Measurements from ENCODE around the gene RABEP1.
"Not testable (repeated sequence)": the region's sequence is repeated elsewhere in the genome, so short reads cannot be mapped to it uniquely, and the experiment has no call there.

Gene RABEP1

GRCh38 chr17:5281814-5282641 lies at the start of gene RABEP1:
RABEP1 (plus strand) TSS chr17:5282284; CDS start chr17:5282487, 203 bp downstream.
- DNase-seq (ENCODE audit: low read depth): peak; percentile 89

GRCh38 chr17:5233492-5233891 lies 48.6 kb upstream of the RABEP1 start:
- DNase-seq (ENCODE audit: low read depth): not testable (repeated sequence)

- no peak for DNase-seq (ENCODE audit: low read depth)
Observed at GRCh38 chr17:5234645-5235576, 47.2 kb upstream of the RABEP1 start, which contains the start of gene SCIMP. SCIMP (minus strand) TSS chr17:5234860; CDS start chr17:5234755, 105 bp downstream.

DNA sequence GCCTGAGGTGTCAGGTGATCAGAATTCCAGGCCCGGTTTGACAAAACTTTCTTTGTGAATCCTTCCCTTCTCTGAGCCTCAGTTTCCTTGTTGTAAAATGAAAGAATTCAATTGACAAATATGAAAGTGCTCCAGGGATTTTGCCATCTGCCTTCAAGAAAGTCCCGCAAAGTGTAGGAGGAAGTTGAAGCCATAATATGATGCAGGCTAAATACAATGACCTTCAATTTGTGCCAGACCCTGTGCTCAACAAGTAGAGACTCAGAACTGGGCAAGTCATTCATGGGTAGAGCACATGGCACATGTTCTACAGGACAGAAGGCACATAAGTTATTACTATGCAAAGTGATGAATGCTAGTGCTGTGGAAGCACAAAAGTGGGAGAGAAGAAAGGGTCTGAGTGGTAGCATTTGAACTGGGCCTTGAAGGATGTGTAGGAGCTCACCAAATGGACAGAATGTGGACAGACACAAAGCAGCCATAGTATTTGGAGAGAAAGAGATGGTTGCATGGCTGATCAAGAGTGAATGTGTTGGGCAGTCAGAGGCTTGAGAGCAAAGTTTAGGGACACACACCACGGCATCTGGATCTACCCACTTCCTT lies 45.0 kb upstream of the RABEP1 start:
- no peak for DNase-seq (ENCODE audit: low read depth)

DNA sequence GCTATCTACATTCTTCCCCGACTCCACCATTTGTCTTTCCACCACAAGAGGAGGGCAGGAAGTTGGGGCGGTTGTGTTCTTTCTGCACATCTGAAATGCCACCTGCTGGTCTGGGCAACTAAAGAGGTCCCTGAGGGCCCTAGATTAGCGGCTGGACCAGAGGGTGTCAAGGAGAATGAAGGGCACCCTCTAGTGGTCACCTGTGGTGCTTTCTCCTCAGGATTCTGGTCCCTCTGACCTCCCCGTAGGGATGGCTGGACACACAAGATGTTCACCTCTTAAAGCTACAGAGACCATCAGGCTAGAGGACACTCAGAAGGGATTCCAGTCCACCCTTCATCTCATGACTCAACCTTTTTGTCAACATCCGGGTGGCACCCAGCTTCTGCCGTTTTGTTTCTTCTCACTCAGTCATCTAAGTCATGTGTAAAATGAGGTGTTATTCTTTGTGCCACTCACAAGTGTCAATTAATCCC lies 44.5 kb upstream of the RABEP1 start:
- DNase-seq (ENCODE audit: low read depth): no peak

DNA sequence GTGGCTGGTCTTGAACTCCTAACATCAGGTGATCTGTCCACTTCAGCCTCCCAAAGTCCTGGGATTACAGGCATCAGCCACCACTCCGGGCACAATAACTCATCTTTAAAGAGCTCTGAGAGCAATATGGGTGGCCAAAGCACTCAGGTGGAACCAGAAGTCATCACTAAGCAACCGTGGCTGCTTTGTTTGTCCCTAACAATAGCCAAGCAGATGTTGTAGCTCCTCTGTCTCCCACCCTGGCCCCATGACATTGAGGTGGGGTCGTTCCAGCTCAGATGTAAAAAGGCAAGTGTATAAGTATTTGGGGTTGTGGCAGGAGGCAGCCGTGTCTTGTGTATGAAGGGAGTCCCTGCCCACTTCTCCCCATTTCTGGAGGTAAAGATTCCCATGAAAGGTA lies 43.8 kb upstream of the RABEP1 start:
- DNase-seq (ENCODE audit: low read depth): no peak

GRCh38 chr17:5239769-5240168 lies 42.3 kb upstream of the RABEP1 start:
- not testable (repeated sequence) for DNase-seq (ENCODE audit: low read depth)

DNA sequence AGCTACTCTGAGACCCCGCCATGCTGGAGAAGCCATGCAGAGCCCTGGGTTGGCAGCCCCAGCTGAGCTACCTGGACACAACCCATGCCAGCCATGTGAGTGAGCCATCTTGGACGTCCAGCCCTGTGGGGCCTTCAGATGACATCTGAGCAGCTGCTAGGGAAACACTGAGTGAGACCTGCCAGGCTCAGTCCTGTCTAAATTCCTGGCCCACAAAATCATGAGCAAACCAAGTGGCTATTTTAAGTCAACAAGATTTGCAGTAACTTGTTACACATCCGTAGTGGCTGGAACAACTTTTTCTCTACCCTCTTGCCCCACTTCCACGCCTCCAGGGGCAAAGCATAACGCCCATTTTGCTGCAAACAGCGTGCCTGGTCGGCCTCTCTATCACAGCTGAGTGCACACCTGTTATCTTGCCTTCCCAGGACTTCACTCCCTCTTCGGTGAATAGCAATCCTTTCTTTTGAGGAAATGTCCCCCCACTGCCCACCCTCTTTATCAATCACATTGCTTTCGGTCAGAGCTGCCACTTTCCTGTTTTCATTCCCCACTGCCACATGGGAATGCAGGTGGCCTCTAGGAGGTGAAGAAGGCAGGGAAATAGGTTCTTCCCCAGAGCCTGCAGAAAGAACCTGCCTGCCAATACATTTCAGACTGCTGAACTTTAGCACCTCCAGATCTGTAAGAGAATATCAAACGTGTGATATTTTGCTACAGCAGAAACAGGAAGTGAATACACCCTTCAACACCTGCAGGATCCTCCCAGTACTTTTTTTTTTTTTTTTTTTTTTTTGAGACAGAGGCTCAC lies 40.0 kb upstream of the RABEP1 start:
- DNase-seq (ENCODE audit: low read depth): no peak

GRCh38 chr17:5247621-5248020 lies 34.5 kb upstream of the RABEP1 start:
- DNase-seq (ENCODE audit: low read depth): no peak

GRCh38 chr17:5248821-5249479 lies 33.1 kb upstream of the RABEP1 start:
- no peak for DNase-seq (ENCODE audit: low read depth)

GRCh38 chr17:5249615-5250014 lies 32.5 kb upstream of the RABEP1 start:
- DNase-seq (ENCODE audit: low read depth): peak; percentile 26

GRCh38 chr17:5254414-5254813 lies 27.7 kb upstream of the RABEP1 start:
- DNase-seq (ENCODE audit: low read depth): no peak

GRCh38 chr17:5254903-5255521 lies 27.1 kb upstream of the RABEP1 start:
- DNase-seq (ENCODE audit: low read depth): no peak

GRCh38 chr17:5257124-5257523 lies 25.0 kb upstream of the RABEP1 start:
- no peak for DNase-seq (ENCODE audit: low read depth)

DNA sequence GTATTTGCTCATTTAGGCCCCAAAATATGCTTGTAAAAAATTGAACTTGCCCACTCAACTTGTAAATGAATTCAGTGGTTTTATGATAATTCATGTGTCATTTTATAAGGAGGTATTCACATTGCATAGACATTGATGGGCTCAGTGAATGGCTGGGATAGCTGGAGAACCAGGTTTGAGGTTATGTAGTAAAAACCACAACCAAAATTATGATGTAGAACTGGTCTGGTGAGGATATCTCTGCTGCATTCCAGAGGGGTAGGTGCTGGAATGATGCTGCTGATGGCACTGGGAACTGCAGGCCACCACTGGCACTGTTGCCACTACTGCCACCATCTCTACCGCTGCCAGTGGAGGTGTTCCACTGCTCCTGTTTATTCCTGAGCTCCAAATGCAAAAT lies 21.5 kb upstream of the RABEP1 start:
- DNase-seq (ENCODE audit: low read depth): no peak

- no peak for DNase-seq (ENCODE audit: low read depth)
Observed at GRCh38 chr17:5262416-5262991, 19.6 kb upstream of the RABEP1 start.

GRCh38 chr17:5263441-5263840 lies 18.6 kb upstream of the RABEP1 start:
- DNase-seq (ENCODE audit: low read depth): no peak

DNA sequence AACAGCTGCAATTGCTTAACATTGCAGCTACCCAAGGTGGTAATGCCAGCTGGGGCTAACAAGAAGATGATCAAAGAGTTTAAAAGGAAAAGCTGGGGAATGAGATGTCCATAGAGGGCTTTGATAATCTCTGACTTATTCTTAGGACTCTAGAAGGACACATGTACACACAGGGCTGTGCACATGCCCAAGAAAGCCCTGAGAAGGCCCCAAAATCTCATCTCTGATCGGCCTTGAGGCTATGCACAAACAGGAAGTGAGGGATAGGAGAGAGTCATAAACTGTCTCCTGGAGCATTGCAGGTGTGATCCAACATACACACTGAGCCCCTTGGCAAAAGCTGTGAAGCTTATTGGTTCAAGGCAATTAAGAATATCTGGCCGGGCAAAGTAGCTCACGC lies 17.2 kb upstream of the RABEP1 start:
- no peak for DNase-seq (ENCODE audit: low read depth)

DNA sequence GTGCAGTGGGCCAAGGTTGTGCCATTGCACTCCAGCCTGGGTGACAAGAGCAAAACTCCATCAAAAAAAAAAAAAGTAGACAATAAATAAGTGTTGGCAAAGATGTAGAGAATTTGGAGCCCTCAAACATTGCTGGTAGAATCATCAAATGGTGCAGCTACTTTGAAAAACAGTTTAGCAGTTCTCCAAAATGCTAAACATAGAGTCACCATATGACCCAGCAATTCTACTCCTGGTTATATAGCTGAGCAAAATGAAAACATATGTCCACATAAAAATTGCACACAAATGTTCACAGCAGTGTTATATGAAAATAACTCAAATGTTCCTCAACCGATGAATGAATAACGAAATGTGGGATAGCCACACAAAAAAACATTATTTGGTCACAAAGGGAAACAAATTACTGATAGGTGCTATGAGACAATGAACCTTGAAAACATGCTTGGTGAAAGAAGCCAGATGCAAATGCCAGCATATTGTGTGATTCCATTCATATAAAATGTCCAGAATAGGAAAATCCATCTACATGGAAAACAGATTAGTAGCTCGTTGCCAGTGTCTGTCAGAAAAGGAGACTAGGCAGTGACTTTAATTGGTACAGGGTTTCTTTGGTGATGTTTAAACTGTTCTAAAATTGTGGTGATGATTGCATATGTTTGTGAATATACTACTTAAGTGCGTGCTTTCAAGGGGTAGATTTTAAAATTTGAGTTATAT lies 12.7 kb upstream of the RABEP1 start:
- DNase-seq (ENCODE audit: low read depth): no peak
